HG03558 (cell line): ENCODE data around the gene GATD1.
A peak's percentile ranks its signal among the peaks of the same experiment; 100 is the strongest.

ENCODE experiments used
- ATAC-seq: cut with Tn5 transposase; IDR thresholded peaks from one replicate; pipeline ENCODE4 v1.9.1; 2021; ENCODE audit warnings: moderate number of reproducible peaks; ENCODE audit not compliant: unreplicated experiment; ENCODE audit errors: extremely low read depth

Gene GATD1

GRCh38 chr11:777288-778255, at the start of gene GATD1:
TSS of gene GATD1 (minus strand) at chr11:777487. CDS start at chr11:777462, 25 bp downstream.
- peak; percentile 58 for ATAC-seq

GRCh38 chr11:826836-827145, 49.5 kb upstream of the GATD1 start:
- no peak for ATAC-seq

- ATAC-seq: no peak
These were observed 48.9 kb upstream of the GATD1 start for GRCh38 chr11:826227-826621.

- no peak for ATAC-seq
These were observed 48.3 kb upstream of the GATD1 start for GRCh38 chr11:825366-826226.

- ATAC-seq: no peak
These were observed 47.7 kb upstream of the GATD1 start for GRCh38 chr11:824942-825341.

- no peak for ATAC-seq
These were observed 47.1 kb upstream of the GATD1 start for GRCh38 chr11:824292-824880.

- no peak for ATAC-seq
These were observed 46.4 kb upstream of the GATD1 start for GRCh38 chr11:823441-824291.

- no peak for ATAC-seq
These were observed 44.5 kb upstream of the GATD1 start for GRCh38 chr11:821512-822371.

DNA sequence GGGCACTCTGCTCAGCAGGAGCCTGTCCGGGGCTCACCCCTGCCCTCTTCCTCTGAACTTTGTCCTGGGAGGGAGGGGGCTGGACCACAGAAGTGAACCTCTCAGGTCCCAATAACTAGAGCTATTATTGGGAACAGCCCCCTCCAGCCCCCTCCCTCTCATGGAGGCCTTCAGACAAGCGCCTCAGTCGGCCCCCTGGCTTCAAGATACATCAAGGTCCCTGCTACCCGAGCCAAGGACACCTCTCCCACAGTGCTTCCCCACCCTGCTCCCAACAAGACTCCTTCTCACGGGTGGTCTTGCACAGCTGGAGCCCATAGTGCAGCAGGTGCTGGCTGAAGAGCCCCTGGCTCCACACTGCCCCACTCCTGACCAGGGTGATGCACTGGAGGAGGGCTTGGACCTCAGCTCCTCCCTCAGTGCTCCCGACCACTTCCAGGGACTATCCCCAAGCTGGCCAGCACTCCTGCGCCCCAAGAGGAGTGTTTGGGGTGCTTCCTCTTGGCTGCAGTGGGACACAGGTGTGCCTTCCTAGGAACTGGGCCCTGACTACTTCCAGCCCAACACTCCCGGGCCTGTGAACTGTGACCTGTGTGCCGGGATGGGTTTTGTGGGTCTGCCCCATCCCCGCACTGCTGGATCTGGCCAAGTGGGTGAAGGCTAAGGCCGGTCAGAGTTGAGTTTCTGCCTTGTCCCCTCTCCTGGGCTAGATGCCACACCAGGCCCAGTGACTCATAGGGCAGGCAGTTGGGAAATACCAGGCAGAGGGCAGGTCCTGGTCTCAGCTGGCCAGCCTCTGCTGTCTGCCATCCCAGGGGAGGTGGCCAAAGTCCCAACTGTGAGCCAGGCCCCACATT, 43.6 kb upstream of the GATD1 start:
- no peak for ATAC-seq

- ATAC-seq: peak; percentile 26
These were observed 42.8 kb upstream of the GATD1 start for GRCh38 chr11:819943-820649.

GRCh38 chr11:819129-819931, 42.0 kb upstream of the GATD1 start:
- ATAC-seq: peak; percentile 36

DNA sequence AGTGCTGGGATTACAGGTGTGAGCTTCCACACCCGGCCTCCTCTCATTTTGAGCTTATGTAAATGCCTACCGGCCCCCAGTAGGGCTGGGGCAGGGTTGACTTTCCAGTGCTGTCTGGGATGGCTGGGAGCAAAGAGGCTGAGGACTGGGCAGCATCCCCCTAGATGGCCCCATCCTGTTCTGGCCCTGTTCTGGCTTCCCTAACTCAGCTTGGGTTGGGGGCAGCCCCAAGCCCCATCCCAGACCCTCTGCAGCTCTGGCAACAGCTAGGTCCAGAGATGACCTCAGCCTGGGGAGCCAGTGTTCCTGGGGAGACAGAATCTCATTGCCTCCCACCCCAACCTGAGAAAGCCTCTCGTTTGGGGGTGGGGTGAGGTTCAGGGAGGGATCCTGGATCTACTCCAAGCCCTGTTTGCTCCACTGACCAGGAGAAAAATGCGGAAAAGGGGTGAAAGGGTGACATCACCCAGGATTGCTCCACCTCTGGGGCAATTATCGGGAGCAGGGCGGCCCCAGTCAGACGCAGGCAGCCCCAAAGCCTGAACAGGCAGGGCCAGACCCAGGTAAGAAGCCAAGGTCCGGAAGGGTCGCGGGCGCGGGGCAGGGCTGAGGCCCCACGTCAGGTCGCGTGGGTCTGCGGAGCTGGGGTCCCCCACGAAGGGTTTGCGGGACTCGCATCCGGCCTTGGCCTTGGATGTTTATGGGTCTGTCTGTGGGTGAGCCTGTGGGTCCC, 41.3 kb upstream of the GATD1 start, which contains the start of gene PNPLA2:
TSS of gene PNPLA2 (plus strand) at position 519 of the 733 bp plus-strand sequence. CDS start 805 bp downstream, outside the sequence.
- no peak for ATAC-seq

- no peak for ATAC-seq
These were observed 39.1 kb upstream of the GATD1 start for GRCh38 chr11:816433-816779.

- ATAC-seq: no peak
These were observed 38.6 kb upstream of the GATD1 start for GRCh38 chr11:815675-816432.

DNA sequence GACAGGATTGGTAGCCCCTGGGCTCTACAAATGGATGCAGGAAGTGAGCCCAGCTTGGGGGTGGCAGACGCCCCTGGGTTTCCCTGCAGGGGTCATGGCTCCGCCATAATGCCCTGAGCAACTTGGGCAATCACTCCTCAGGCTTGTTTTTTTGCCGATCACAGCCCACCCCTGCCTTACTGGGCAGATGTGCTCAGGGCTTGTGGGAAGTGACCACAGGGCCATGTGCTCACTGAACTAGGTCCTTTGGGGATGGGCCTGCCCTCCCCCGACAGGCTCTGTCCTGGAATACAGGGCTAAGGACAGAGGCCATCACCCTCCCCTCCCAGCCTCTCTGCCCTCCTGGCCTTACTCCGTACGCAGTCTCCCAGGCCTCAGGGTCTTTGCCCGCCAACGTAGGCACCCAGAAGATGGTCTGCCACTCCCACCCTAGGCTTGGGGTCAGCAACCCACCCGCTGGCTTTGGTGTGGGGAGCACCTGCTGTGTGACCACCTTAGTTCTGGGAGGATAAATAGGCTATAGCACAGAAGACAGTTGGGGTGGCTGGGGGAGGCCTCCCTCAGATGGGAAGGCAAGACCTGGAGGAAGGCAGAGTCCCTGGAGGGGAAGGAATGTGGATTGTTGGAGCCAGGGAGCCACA, 36.3 kb upstream of the GATD1 start:
- ATAC-seq: no peak
